A549 (cell line): ENCODE measurements around the gene GRK4. TPM values are rescaled to one million over a fixed set of nuclear protein-coding genes. Genes with fewer than 3 reads are reported as not detected.

ENCODE experiments used
- ATAC-seq, 2 experiments: fragments of 200-7000 bp in 1 of 2; fragments of >200 bp in 1 of 2; cut with Nextera tagmentation in 1 of 2; cut with Tn5 transposase in 1 of 2; 3 replicates each; pipeline versions ENCODE4 v1.8.0 to v1.9.1; 2018 to 2020; ENCODE audit warnings: mild to moderate bottlenecking in 1 of 2, moderate library complexity in 1 of 2
- CTCF ChIA-PET: fragments of 300-600 bp; sonication (Branson Sonifier 250); formaldehyde crosslinking; extraction: SDS; loops from one replicate; lab custom pipeline; 2021; ENCODE audit warnings: antibody characterized with exemption, inconsistent platforms; lab: Yijun Ruan, JAX
- POLR2A ChIA-PET: fragments of 350-600 bp; formaldehyde crosslinking; extraction: SDS; loops from one replicate; lab custom pipeline; 2021; ENCODE audit warnings: antibody characterized with exemption, inconsistent platforms; lab: Yijun Ruan, JAX
- DNase-seq, 2 experiments: peaks; one replicate each; pipeline versions ENCODE4 v3.0.0 to v3.0.0-alpha.2; 2011 to 2016; ENCODE audit warnings: low read depth in 1 of 2, low spot score in 1 of 2
- FAIRE-seq: peaks from 2 replicates; lab custom pipeline; 2011; peaks lifted over from hg19 to GRCh38; lab: Jason Lieb, UNC
- H3K27ac ChIP-seq, 2 experiments: fragments of >200 bp; sonication (Bioruptor Twin); formaldehyde crosslinking; 3 replicates each; pipeline ENCODE4 v1.5.1; 2016 to 2017
- H3K4me1 ChIP-seq: fragments of >200 bp; sonication (Bioruptor Twin); formaldehyde crosslinking; 3 replicates; pipeline ENCODE4 v1.6.1; 2016
- H3K4me2 ChIP-seq: fragments of >200 bp; sonication (Bioruptor Twin); formaldehyde crosslinking; 3 replicates; pipeline ENCODE4 v1.6.1; 2016
- H3K4me3 ChIP-seq: fragments of >200 bp; sonication (Bioruptor Twin); formaldehyde crosslinking; 3 replicates; pipeline ENCODE4 v1.5.1; 2016
- H3K9me3 ChIP-seq: fragments of >200 bp; sonication (Bioruptor Twin); formaldehyde crosslinking; 3 replicates; pipeline ENCODE4 v1.6.1; 2016
- BHLHE40 ChIP-seq: IDR thresholded peaks from 2 replicates; pipeline ENCODE4 v1.6.1; 2012; ENCODE audit warnings: low read depth, low read length, inconsistent platforms
- CEBPB ChIP-seq, 2 experiments: fragments of >200 bp in 1 of 2; sonication (Bioruptor Twin) in 1 of 2; formaldehyde crosslinking in 1 of 2; IDR thresholded peaks; 2 replicates each; pipeline ENCODE4 v1.6.1; 2012 to 2016
- CHD2 ChIP-seq: fragments of 150-350 bp; IDR thresholded peaks from 2 replicates; pipeline ENCODE4 v1.6.1; 2014; ENCODE audit warnings: low read length; ENCODE audit not compliant: partially characterized antibody
- EHMT2 ChIP-seq: fragments of 200-600 bp; sonication (generic); IDR thresholded peaks from 2 replicates; pipeline ENCODE4 v1.6.1; 2016; ENCODE audit warnings: antibody characterized with exemption, low read depth, mild to moderate bottlenecking, moderate library complexity
- EP300 ChIP-seq, 2 experiments: fragments of >200 bp; sonication (Bioruptor Twin); formaldehyde crosslinking; IDR thresholded peaks; 2 replicates in 1 of 2; 3 replicates in 1 of 2; pipeline ENCODE4 v1.6.1; 2016 to 2017
- ESRRA ChIP-seq: fragments of 150-350 bp; IDR thresholded peaks from 2 replicates; pipeline ENCODE4 v1.6.1; 2014; ENCODE audit warnings: mild to moderate bottlenecking, low read length, borderline replicate concordance
- FOSB ChIP-seq: fragments of 250-450 bp; sonication (Bioruptor Pico); IDR thresholded peaks from 2 replicates; pipeline ENCODE4 v1.5.0; 2020; ENCODE audit warnings: mild to moderate bottlenecking, moderate library complexity
- FOSL2 ChIP-seq, 2 experiments: fragments of 450-650 bp in 1 of 2; fragments of >200 bp in 1 of 2; sonication (Bioruptor Twin) in 1 of 2; formaldehyde crosslinking; IDR thresholded peaks; 2 replicates each; pipeline versions ENCODE4 v1.5.0 to v1.6.1; 2016 to 2020; ENCODE audit warnings: mild to moderate bottlenecking in 1 of 2, moderate library complexity in 1 of 2
- HEYL ChIP-seq: fragments of 250-450 bp; sonication (Bioruptor Pico); IDR thresholded peaks from 2 replicates; pipeline ENCODE4 v1.8.0; 2021; ENCODE audit warnings: mild to moderate bottlenecking, moderate library complexity
- HOXB13 ChIP-seq: fragments of 250-450 bp; sonication (Bioruptor Pico); IDR thresholded peaks from 2 replicates; pipeline ENCODE4 v1.5.0; 2020; ENCODE audit warnings: low read depth, mild to moderate bottlenecking, moderate library complexity
- HOXB5 ChIP-seq: fragments of 250-450 bp; sonication (Bioruptor Pico); IDR thresholded peaks from 2 replicates; pipeline ENCODE4 v1.5.0; 2020; ENCODE audit warnings: mild to moderate bottlenecking, moderate library complexity
- JUN ChIP-seq, 2 experiments: fragments of >200 bp; sonication (Bioruptor Twin); formaldehyde crosslinking; IDR thresholded peaks; 2 replicates in 1 of 2; 3 replicates in 1 of 2; pipeline ENCODE4 v1.6.1; 2016 to 2017
- KDM5A ChIP-seq: fragments of 200-600 bp; sonication (generic); IDR thresholded peaks from 2 replicates; pipeline ENCODE4 v1.6.1; 2016; ENCODE audit warnings: antibody characterized with exemption, mild to moderate bottlenecking
- MAFK ChIP-seq: fragments of 450-650 bp; IDR thresholded peaks from 2 replicates; pipeline ENCODE4 v1.6.1; 2014; ENCODE audit not compliant: partially characterized antibody
- MYC ChIP-seq: IDR thresholded peaks from 2 replicates; pipeline ENCODE4 v1.6.1; 2012; ENCODE audit warnings: mild to moderate bottlenecking, inconsistent platforms, low read length, improper control_type of control experiment, borderline replicate concordance
- NFE2L2 ChIP-seq: fragments of 150-350 bp; conservative IDR thresholded peaks from 2 replicates; pipeline ENCODE4 v1.6.1; 2014; ENCODE audit warnings: low read length
- NPAS2 ChIP-seq: fragments of 250-450 bp; sonication (Bioruptor Pico); IDR thresholded peaks from 2 replicates; pipeline ENCODE4 v1.8.0; 2022; ENCODE audit warnings: mild to moderate bottlenecking, moderate library complexity, borderline replicate concordance
- RAD21 ChIP-seq, 2 experiments: fragments of >200 bp in 1 of 2; sonication (Bioruptor Twin) in 1 of 2; formaldehyde crosslinking in 1 of 2; IDR thresholded peaks in 1 of 2; conservative IDR thresholded peaks in 1 of 2; 2 replicates in 1 of 2; 3 replicates in 1 of 2; pipeline ENCODE4 v1.6.1; 2012 to 2018; ENCODE audit warnings: inconsistent platforms in 1 of 2
- RARB ChIP-seq: fragments of 250-450 bp; sonication (Bioruptor Pico); IDR thresholded peaks from 2 replicates; pipeline ENCODE4 v1.8.0; 2021; ENCODE audit warnings: mild to moderate bottlenecking, moderate library complexity
- RNF2 ChIP-seq: fragments of 200-600 bp; sonication (generic); IDR thresholded peaks from 2 replicates; pipeline ENCODE4 v1.6.1; 2016; ENCODE audit warnings: low read depth, mild to moderate bottlenecking, antibody characterized with exemption, moderate library complexity, borderline replicate concordance
- TFCP2L1 ChIP-seq: fragments of 250-450 bp; sonication (Bioruptor Pico); IDR thresholded peaks from 2 replicates; pipeline ENCODE4 v1.5.0; 2021; ENCODE audit warnings: mild to moderate bottlenecking
- ZFP36 ChIP-seq: fragments of 450-650 bp; IDR thresholded peaks from 2 replicates; pipeline ENCODE4 v1.6.1; 2014; ENCODE audit warnings: borderline replicate concordance; ENCODE audit not compliant: partially characterized antibody
- ZSCAN20 ChIP-seq: fragments of 250-450 bp; sonication (Bioruptor Pico); IDR thresholded peaks from 2 replicates; pipeline ENCODE4 v1.8.0; 2022; ENCODE audit warnings: mild to moderate bottlenecking, moderate library complexity
- WGBS: methylation state at CpG from one replicate; pipeline ENCODE4 v1.1.6; 2017; ENCODE audit errors: missing lambda C conversion rate; 5-methylcytosine and 5-hydroxymethylcytosine counted together
- polyA plus RNA-seq, 4 experiments: library from polyadenylated mRNA; depleted of rRNA in 3 of 4; stranded (reverse); fragments of >200 nt; fragmentation: RNase III in 1 of 4; extraction: RNeasy Plus Mini Kit Qiagen cat#74134 plus additional on column Dnase treatment in 1 of 4; gene quantifications; 2 replicates in 3 of 4; 3 replicates in 1 of 4; pipeline ENCODE4 v1.2.3, GENCODE V29; 2011 to 2017
- TF ChIP-seq, protein P1 (sequence below): fragments of 250-450 bp; sonication (Bioruptor Pico); IDR thresholded peaks from 2 replicates; pipeline ENCODE4 v1.5.0; 2020; ENCODE audit warnings: low read depth, mild to moderate bottlenecking, moderate library complexity
- TF ChIP-seq, protein P2 (sequence below): IDR thresholded peaks from 2 replicates; pipeline ENCODE4 v1.6.1; 2012
- TF ChIP-seq, protein P3 (sequence below): IDR thresholded peaks from 2 replicates; pipeline ENCODE4 v1.6.1; 2012; ENCODE audit warnings: low read depth, borderline replicate concordance
- TF ChIP-seq, protein P4 (sequence below): fragments of >200 bp; sonication (Bioruptor Twin); formaldehyde crosslinking; IDR thresholded peaks from 2 replicates; pipeline ENCODE4 v1.6.1; 2016
- TF ChIP-seq, protein P5 (sequence below): fragments of 150-350 bp; IDR thresholded peaks from 2 replicates; pipeline ENCODE4 v1.6.1; 2014; ENCODE audit warnings: low read depth, mild to moderate bottlenecking, low read length
- TF ChIP-seq, protein P6 (sequence below): IDR thresholded peaks from 2 replicates; pipeline ENCODE4 v1.6.1; 2012

The GRK4 gene
- polyA plus RNA-seq, 2 of the 4 experiments (the other 2 are of a cell fraction) = 0.76 to 0.96 TPM

DNA sequence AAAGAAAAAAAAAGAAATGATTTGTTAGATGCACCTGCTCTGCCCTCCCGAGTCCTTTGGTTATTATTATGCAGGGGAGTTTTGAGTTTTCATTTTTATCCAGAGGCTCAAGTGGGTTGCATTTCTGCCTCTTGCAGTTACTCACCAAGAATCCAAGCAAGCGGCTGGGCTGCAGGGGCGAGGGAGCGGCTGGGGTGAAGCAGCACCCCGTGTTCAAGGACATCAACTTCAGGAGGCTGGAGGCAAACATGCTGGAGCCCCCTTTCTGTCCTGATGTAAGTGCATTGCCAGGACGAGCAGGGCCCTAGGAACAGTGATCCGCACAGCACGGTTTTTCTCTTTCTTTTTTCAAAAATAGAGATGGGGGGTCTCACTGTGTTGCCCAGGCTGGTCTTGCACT, 71.9 kb downstream of the GRK4 start:
- POLR2A ChIA-PET = no interaction called here
- no peak for FAIRE-seq

DNA sequence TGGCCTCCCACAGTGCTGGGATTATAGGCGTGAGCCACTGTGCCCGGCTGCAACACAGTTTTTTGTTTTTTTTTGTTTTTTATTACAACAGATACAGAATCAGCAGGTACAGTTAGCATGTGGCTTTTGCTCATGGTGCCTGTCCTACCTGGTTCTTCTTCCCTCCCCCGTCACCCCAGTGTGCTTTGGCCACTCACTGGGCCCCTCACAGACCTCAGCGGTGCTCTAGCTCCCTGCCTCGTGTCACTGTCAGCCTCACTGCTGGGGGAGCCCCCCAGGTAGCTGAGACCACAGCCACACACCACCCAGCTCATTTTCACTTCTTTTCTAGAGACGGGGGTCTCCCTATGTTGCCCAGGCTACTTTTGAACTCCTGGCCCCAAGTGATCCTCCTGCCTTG, 72.3 kb downstream of the GRK4 start:
- H3K4me2 ChIP-seq = no peak overlapping the region
- ATAC-seq (no peak), FAIRE-seq (no peak), DNase-seq (no peak)
- no peak for TF ChIP-seq MYC
- TF ChIP-seq ESRRA = no peak
- TF ChIP-seq, protein P1, sequence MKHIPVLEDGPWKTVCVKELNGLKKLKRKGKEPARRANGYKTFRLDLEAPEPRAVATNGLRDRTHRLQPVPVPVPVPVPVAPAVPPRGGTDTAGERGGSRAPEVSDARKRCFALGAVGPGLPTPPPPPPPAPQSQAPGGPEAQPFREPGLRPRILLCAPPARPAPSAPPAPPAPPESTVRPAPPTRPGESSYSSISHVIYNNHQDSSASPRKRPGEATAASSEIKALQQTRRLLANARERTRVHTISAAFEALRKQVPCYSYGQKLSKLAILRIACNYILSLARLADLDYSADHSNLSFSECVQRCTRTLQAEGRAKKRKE (CRISPR knock-in tag) = no peak
- TF ChIP-seq FOSB = no peak
- TF ChIP-seq TFCP2L1 = no peak
- TF ChIP-seq CEBPB (IDR thresholded peaks at IDR 0.05) = no peak
- TF ChIP-seq, protein P2, sequence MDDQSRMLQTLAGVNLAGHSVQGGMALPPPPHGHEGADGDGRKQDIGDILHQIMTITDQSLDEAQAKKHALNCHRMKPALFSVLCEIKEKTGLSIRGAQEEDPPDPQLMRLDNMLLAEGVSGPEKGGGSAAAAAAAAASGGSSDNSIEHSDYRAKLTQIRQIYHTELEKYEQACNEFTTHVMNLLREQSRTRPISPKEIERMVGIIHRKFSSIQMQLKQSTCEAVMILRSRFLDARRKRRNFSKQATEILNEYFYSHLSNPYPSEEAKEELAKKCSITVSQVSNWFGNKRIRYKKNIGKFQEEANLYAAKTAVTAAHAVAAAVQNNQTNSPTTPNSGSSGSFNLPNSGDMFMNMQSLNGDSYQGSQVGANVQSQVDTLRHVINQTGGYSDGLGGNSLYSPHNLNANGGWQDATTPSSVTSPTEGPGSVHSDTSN = no peak
- TF ChIP-seq, protein P3, sequence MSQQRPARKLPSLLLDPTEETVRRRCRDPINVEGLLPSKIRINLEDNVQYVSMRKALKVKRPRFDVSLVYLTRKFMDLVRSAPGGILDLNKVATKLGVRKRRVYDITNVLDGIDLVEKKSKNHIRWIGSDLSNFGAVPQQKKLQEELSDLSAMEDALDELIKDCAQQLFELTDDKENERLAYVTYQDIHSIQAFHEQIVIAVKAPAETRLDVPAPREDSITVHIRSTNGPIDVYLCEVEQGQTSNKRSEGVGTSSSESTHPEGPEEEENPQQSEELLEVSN = no peak
- TF ChIP-seq NFE2L2 = no peak
- 48% methylated on average over 6 of the region's 6 CpGs for WGBS
- H3K4me1 ChIP-seq = no peaks in the 10 kb centered on the region
- H3K27ac ChIP-seq = no peak overlapping the region
- ChIA-PET POLR2A (no interaction called here), CTCF (interaction anchor here (0.7 to 1.5 kb wide), 3 partner anchors 11 to 18 kb away, joined by 3 read pairs; no protein-coding TSS in a partner anchor)
- no peak overlapping the region for H3K4me3 ChIP-seq
- H3K9me3 ChIP-seq = no peaks in the 10 kb centered on the region

More for the DNA sequence above, 71.9 kb downstream of the GRK4 start:
- ATAC-seq = no peak
- Histone ChIP-seq H3K27ac (no peak overlapping the region), H3K9me3 (no peaks in the 10 kb centered on the region), H3K4me2 (no peak overlapping the region), H3K4me3 (no peak overlapping the region), H3K4me1 (no peaks in the 10 kb centered on the region)
- CTCF ChIA-PET = interaction anchor here (0.7 to 1.5 kb wide), 3 partner anchors 11 to 17 kb away, joined by 3 read pairs; no protein-coding TSS in a partner anchor
- no peak for DNase-seq
- 67% methylated on average over 8 of the region's 8 CpGs for WGBS
- TF ChIP-seq, protein P4, sequence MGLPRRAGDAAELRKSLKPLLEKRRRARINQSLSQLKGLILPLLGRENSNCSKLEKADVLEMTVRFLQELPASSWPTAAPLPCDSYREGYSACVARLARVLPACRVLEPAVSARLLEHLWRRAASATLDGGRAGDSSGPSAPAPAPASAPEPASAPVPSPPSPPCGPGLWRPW = no peak
- TF ChIP-seq RARB = no peak
- no peak for TF ChIP-seq RNF2
- no peak for TF ChIP-seq ZSCAN20 (CRISPR knock-in tag)
- TF ChIP-seq BHLHE40 = no peak
- TF ChIP-seq NPAS2 (CRISPR knock-in tag) = no peak
- no peak for TF ChIP-seq ESRRA
- no peak for TF ChIP-seq ZFP36
- no peak for TF ChIP-seq HOXB5 (CRISPR knock-in tag)
- no peak for TF ChIP-seq NFE2L2
- TF ChIP-seq KDM5A = no peak
- no peak for TF ChIP-seq CHD2
- TF ChIP-seq, all 56 proteins: peak for 0

DNA sequence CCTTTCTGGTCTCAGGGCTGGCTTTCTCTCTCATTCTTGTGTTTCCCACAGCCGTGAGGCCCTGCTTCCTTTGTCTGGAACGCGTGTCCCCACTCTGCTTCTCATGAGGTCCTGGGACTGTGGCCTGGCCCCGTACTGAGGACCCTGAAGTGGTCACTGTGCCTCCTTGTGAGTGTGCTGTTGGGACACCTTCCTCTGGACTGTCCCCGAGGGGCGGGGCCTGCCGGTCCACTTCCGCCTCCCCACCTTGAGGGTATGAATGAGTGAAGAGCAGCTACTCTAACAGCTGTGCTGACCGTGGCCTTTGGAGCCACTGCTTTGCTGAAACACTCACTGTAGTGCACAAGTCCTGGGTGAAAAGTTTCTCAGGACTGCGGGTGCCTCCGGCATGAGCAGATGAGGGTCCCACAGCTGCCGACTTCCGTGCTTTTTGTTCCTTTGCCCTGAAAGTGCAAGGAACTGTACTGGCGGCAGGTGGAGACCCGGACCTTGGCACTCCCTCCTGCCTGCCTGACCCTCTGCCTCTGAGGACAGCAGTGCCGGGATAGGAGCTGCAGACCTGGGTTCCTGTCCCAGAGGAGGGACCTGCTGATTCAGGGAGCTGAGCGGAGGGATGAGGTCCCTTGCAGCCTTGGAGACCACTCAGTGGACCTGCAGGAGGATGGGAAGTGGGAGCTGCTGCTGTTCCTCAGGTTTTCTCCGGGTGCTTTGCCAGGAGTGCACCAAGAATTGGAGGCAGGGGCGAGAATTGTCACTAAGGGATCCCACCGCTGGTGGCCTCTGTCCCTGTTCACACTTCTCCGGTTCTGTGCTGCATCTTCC, 73.0 kb downstream of the GRK4 start:
- WGBS = 65% methylated on average over 7 of the region's 21 CpGs
- H3K4me1 ChIP-seq = no peaks in the 10 kb centered on the region
- DNase-seq = no peak
- no peak for FAIRE-seq
- H3K4me2 ChIP-seq = no peak overlapping the region
- H3K4me3 ChIP-seq = no peak overlapping the region
- H3K9me3 ChIP-seq = no peaks in the 10 kb centered on the region
- no peak overlapping the region for H3K27ac ChIP-seq
- POLR2A ChIA-PET = no interaction called here
- no peak for ATAC-seq
- CTCF ChIA-PET = interaction anchor here (0.7 to 2.7 kb wide), 11 partner anchors 11 to 72 kb away, joined by 3 to 11 read pairs (median 4); partner anchors contain the start of gene GRK4
- TF ChIP-seq, protein P5, sequence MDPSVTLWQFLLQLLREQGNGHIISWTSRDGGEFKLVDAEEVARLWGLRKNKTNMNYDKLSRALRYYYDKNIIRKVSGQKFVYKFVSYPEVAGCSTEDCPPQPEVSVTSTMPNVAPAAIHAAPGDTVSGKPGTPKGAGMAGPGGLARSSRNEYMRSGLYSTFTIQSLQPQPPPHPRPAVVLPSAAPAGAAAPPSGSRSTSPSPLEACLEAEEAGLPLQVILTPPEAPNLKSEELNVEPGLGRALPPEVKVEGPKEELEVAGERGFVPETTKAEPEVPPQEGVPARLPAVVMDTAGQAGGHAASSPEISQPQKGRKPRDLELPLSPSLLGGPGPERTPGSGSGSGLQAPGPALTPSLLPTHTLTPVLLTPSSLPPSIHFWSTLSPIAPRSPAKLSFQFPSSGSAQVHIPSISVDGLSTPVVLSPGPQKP = no peak
- TF ChIP-seq RAD21 (conservative IDR thresholded peaks at IDR 0.05 in 1 of 2, IDR thresholded peaks at IDR 0.05 in 1 of 2) (no peak), TFCP2L1 (no peak), JUN (IDR thresholded peaks at IDR 0.05) (no peak), BHLHE40 (no peak), EP300 (IDR thresholded peaks at IDR 0.05) (no peak), FOSL2 (IDR thresholded peaks at IDR 0.05) (no peak), FOSL2 (CRISPR knock-in tag; IDR thresholded peaks at IDR 0.05) (no peak), MAFK (no peak), HOXB5 (CRISPR knock-in tag) (no peak), NPAS2 (CRISPR knock-in tag) (no peak), HEYL (CRISPR knock-in tag) (no peak), ESRRA (no peak), EHMT2 (no peak), HOXB13 (CRISPR knock-in tag) (no peak)
- TF ChIP-seq, protein P6, sequence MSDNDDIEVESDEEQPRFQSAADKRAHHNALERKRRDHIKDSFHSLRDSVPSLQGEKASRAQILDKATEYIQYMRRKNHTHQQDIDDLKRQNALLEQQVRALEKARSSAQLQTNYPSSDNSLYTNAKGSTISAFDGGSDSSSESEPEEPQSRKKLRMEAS = no peak
